ENCODE results near the gene SLC30A3. TPM values are rescaled to one million over a fixed set of nuclear protein-coding genes. Genes with fewer than 3 reads are reported as not detected.

The SLC30A3 gene
- total and polyA plus RNA-seq, 9 donors, result 0.18 to 0.99 (median 0.66) TPM

DNA sequence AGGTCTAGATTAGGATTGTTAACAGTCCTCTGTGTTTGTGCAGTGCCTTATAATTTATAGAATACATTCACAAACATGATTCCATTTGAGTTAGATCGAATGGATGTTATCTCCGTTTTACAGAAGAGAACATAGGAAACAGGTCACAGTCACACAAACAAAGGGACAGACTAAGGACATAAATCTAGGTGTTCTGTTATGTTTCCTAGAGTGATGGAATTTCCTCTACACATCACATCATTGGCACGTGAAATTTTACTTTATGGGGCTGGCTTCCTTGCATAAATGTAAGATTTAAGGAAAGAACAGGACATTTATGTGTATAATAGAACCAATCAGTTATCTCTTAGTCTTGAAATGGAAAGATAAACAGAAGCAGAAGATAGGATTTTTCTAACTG is 25.8 kb upstream of the SLC30A3 start:
- Histone ChIP-seq H3K4me3 (ENCODE audit: low read length) (no peak overlapping the region), H3K4me1 (ENCODE audit: control insufficient read depth, insufficient read depth, low read length) (peaks cover 7% of the 10 kb centered on the region), H3K27ac (ENCODE audit: low read length) (no peak overlapping the region), H3K9me3 (replicated peaks; ENCODE audit: control insufficient read depth, low read depth, low read length) (no peaks in the 10 kb centered on the region), H3K36me3 (ENCODE audit: control insufficient read depth, insufficient read depth, low read length) (no peaks in the 10 kb centered on the region), H3K27me3 (ENCODE audit: control insufficient read depth, insufficient read depth, low read length) (peaks cover 20% of the 10 kb centered on the region)
- no CpG with 5 or more reads among the region's 3 CpGs for WGBS (ENCODE audit: insufficient coverage)
- DNase-seq, result no peak

DNA sequence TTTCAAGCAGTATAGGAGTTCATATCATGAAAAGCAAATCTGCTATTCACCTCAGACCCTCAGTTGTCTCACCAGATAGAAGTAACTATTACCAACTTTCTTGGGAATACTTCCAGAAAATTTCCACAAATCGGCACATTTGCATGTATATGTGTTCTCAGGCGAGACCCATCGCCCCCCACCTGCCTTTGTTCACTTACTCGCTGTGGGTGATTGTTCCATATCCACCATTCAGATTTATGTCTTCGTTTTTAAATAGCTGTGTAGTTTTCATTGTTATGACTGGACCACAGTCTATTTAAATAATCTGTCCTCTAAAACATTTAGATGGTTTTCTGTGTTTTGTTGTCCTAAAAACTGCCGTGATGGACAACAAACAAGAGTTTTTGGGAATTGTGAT is 22.6 kb upstream of the SLC30A3 start:
- DNase-seq, result no peak
- Histone ChIP-seq H3K27me3 (ENCODE audit: control insufficient read depth, insufficient read depth, low read length) (peaks cover 20% of the 10 kb centered on the region), H3K4me1 (ENCODE audit: control insufficient read depth, insufficient read depth, low read length) (peaks cover 19% of the 10 kb centered on the region), H3K27ac (ENCODE audit: low read length) (no peak overlapping the region), H3K36me3 (ENCODE audit: control insufficient read depth, insufficient read depth, low read length) (no peaks in the 10 kb centered on the region), H3K4me3 (ENCODE audit: low read length) (no peak overlapping the region), H3K9me3 (replicated peaks; ENCODE audit: control insufficient read depth, low read depth, low read length) (no peaks in the 10 kb centered on the region)
- no CpG with 5 or more reads among the region's 6 CpGs for WGBS (ENCODE audit: insufficient coverage)

DNA sequence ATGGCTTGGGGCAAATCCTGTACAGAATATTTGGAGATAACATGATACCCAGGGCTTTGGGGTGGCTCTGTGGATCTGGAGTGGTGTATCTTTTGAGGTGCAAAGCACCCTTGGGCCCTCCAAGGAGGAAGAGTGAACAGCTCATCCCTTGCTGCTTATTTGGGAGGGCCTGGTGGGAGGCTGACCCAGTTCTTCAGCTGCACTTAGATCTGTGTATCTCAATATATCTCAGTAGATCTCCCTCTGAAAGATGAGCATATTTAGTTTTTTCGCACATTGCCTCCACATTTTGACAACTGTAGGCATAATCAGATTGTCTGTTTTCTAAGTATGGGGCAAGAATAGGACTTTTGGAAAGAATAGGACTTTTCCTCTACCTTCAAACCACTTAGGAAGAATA is 22.1 kb upstream of the SLC30A3 start:
- DNase-seq, result no peak
- no peaks in the 10 kb centered on the region for H3K9me3 ChIP-seq (replicated peaks; ENCODE audit: control insufficient read depth, low read depth, low read length)

GRCh38 chr2:27282892-27283291 is 20.0 kb upstream of the SLC30A3 start:
- no peaks in the 10 kb centered on the region for H3K9me3 ChIP-seq (replicated peaks; ENCODE audit: control insufficient read depth, low read depth, low read length)
- WGBS (ENCODE audit: insufficient coverage), result 28% methylated on average over 3 of the region's 5 CpGs
- no peaks in the 10 kb centered on the region for H3K36me3 ChIP-seq (ENCODE audit: control insufficient read depth, insufficient read depth, low read length)
- H3K4me3 ChIP-seq (ENCODE audit: low read length), result peak overlapping the region; percentile 46
- H3K4me1 ChIP-seq (ENCODE audit: control insufficient read depth, insufficient read depth, low read length), result peaks cover 23% of the 10 kb centered on the region
- H3K27ac ChIP-seq (ENCODE audit: low read length), result peak overlapping the region; percentile 92
- DNase-seq, result no peak
- peaks cover 20% of the 10 kb centered on the region for H3K27me3 ChIP-seq (ENCODE audit: control insufficient read depth, insufficient read depth, low read length)

More for the DNA sequence above, 22.1 kb upstream of the SLC30A3 start:
- Histone ChIP-seq H3K27ac (ENCODE audit: low read length) (no peak overlapping the region), H3K27me3 (ENCODE audit: control insufficient read depth, insufficient read depth, low read length) (peaks cover 18% of the 10 kb centered on the region), H3K4me1 (ENCODE audit: control insufficient read depth, insufficient read depth, low read length) (peaks cover 23% of the 10 kb centered on the region), H3K36me3 (ENCODE audit: control insufficient read depth, insufficient read depth, low read length) (no peaks in the 10 kb centered on the region), H3K4me3 (ENCODE audit: low read length) (peak overlapping the region; percentile 46)
- WGBS (ENCODE audit: insufficient coverage), result no CpG with 5 or more reads among the region's 1 CpG

- Histone ChIP-seq H3K27me3 (ENCODE audit: control insufficient read depth, insufficient read depth, low read length) (peaks cover 21% of the 10 kb centered on the region), H3K9me3 (replicated peaks; ENCODE audit: control insufficient read depth, low read depth, low read length) (no peaks in the 10 kb centered on the region), H3K4me1 (ENCODE audit: control insufficient read depth, insufficient read depth, low read length) (peaks cover 23% of the 10 kb centered on the region), H3K27ac (ENCODE audit: low read length) (peak within 1 kb of the TSS; percentile 92), H3K4me3 (ENCODE audit: low read length) (peak within 1 kb of the TSS; percentile 46), H3K36me3 (ENCODE audit: control insufficient read depth, insufficient read depth, low read length) (no peaks in the 10 kb centered on the region)
- peak; percentile 75 for DNase-seq
- WGBS (ENCODE audit: insufficient coverage), result 28% methylated on average over 2 of the region's 5 CpGs
Observed at GRCh38 chr2:27281855-27282559, 19.2 kb upstream of the SLC30A3 start, which contains the start of gene TRIM54. Gene TRIM54, plus strand, starts transcription at chr2:27282429. Its CDS starts 303 bp downstream, at chr2:27282732.

DNA sequence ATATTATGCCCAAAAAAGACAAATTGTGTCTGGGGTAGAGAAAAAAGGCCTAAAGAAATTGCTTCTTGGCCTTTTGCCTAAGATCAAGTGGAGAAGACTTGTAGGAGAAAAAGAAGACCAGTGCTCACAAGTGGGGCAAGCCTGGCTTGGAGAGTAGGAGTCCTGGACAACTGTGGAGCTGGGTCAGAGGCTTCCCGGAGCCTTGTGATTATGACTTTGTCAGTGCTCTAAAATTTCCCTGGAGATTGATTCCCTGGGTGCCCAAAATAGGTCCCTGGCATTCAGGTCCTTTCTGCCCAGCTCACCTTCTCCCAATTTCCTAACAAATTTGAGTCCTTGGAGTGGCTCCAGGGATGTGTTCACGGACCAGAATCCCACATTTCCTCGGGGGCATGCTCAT is 18.6 kb upstream of the SLC30A3 start:
- WGBS (ENCODE audit: insufficient coverage), result 100% methylated on average over 1 of the region's 3 CpGs
- no peak overlapping the region for H3K4me3 ChIP-seq (ENCODE audit: low read length)
- H3K36me3 ChIP-seq (ENCODE audit: control insufficient read depth, insufficient read depth, low read length), result no peaks in the 10 kb centered on the region
- H3K27ac ChIP-seq (ENCODE audit: low read length), result peak overlapping the region; percentile 92
- H3K27me3 ChIP-seq (ENCODE audit: control insufficient read depth, insufficient read depth, low read length), result peaks cover 21% of the 10 kb centered on the region
- H3K4me1 ChIP-seq (ENCODE audit: control insufficient read depth, insufficient read depth, low read length), result peaks cover 23% of the 10 kb centered on the region
- H3K9me3 ChIP-seq (replicated peaks; ENCODE audit: control insufficient read depth, low read depth, low read length), result no peaks in the 10 kb centered on the region
- DNase-seq, result no peak

DNA sequence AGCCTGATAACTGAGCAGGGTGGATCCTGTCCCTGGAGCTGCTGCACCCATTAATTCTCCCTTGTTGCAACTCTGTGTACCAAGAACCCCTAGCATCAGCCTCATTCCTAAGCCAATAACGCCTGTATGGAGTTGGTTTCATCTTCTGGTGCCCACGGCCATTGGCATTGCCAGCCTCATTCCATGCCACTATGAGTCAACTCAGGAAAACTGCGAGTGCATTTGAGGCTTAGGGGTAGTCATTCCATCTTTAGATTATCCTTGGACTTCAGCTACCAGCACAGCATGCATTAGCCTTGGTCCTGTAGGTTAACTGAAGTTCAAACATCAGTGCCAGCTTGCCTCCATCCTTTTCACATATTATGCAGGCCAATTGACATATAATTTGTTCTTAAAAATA is 18.0 kb upstream of the SLC30A3 start:
- Histone ChIP-seq H3K36me3 (ENCODE audit: control insufficient read depth, insufficient read depth, low read length) (no peaks in the 10 kb centered on the region), H3K9me3 (replicated peaks; ENCODE audit: control insufficient read depth, low read depth, low read length) (no peaks in the 10 kb centered on the region), H3K27me3 (ENCODE audit: control insufficient read depth, insufficient read depth, low read length) (peaks cover 21% of the 10 kb centered on the region), H3K27ac (ENCODE audit: low read length) (peak overlapping the region; percentile 92), H3K4me1 (ENCODE audit: control insufficient read depth, insufficient read depth, low read length) (peaks cover 23% of the 10 kb centered on the region), H3K4me3 (ENCODE audit: low read length) (no peak overlapping the region)
- no peak for DNase-seq
- 80% methylated on average over 1 of the region's 3 CpGs for WGBS (ENCODE audit: insufficient coverage)

DNA sequence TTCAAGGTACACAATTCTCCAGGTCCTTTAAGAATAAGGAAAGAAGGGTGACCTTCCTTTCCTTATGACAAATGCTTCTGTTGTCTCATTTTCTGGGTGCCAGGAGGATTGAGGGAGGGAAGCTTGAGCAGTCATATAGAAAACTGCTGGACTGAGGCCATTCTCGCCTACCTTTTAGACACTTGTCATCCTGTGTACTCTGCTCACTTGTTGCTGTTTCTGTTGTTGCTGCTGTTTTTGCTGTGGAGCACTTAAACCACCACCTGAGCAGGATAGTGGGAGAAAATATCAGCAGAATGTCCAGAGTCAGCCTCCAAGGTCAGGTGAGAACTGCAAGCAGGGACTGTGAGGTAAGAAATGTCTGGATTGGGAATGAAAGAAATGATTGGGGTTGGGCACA is 15.2 kb upstream of the SLC30A3 start:
- no peaks in the 10 kb centered on the region for H3K36me3 ChIP-seq (ENCODE audit: control insufficient read depth, insufficient read depth, low read length)
- H3K4me3 ChIP-seq (ENCODE audit: low read length), result no peak overlapping the region
- no CpG with 5 or more reads among the region's 1 CpG for WGBS (ENCODE audit: insufficient coverage)
- no peak for DNase-seq
- no peaks in the 10 kb centered on the region for H3K9me3 ChIP-seq (replicated peaks; ENCODE audit: control insufficient read depth, low read depth, low read length)
- peaks cover 21% of the 10 kb centered on the region for H3K27me3 ChIP-seq (ENCODE audit: control insufficient read depth, insufficient read depth, low read length)
- no peak overlapping the region for H3K27ac ChIP-seq (ENCODE audit: low read length)
- H3K4me1 ChIP-seq (ENCODE audit: control insufficient read depth, insufficient read depth, low read length), result peaks cover 19% of the 10 kb centered on the region

- no peak for DNase-seq
Observed at GRCh38 chr2:27275211-27276150, 12.6 kb upstream of the SLC30A3 start, which contains the start of gene DNAJC5G. Gene DNAJC5G, plus strand, starts transcription at chr2:27275433. Its CDS starts 1,296 bp downstream, at chr2:27276729.

More at GRCh38 chr2:27275211-27276150, 12.6 kb upstream of the SLC30A3 start, which contains the start of gene DNAJC5G:
- Histone ChIP-seq H3K4me1 (ENCODE audit: control insufficient read depth, insufficient read depth, low read length) (peaks cover 4% of the 10 kb centered on the region), H3K9me3 (replicated peaks; ENCODE audit: control insufficient read depth, low read depth, low read length) (no peaks in the 10 kb centered on the region), H3K36me3 (ENCODE audit: control insufficient read depth, insufficient read depth, low read length) (no peaks in the 10 kb centered on the region), H3K4me3 (ENCODE audit: low read length) (no peak within 1 kb of the TSS), H3K27ac (ENCODE audit: low read length) (no peak within 1 kb of the TSS), H3K27me3 (ENCODE audit: control insufficient read depth, insufficient read depth, low read length) (peaks cover 12% of the 10 kb centered on the region)
- 84% methylated on average over 28 of the region's 39 CpGs for WGBS (ENCODE audit: insufficient coverage)
